K562 (cell line): Measurements from ENCODE around the gene CEP95. TPM values are rescaled to one million over a fixed set of nuclear protein-coding genes. Genes with fewer than 3 reads are reported as not detected.

ENCODE experiments used
- BCL6 ChIP-seq: fragments of 250-450 bp; sonication (Bioruptor Pico); IDR thresholded peaks from 2 replicates; pipeline ENCODE4 v1.4.0; 2020
- BRF1 ChIP-seq: IDR thresholded peaks from 3 replicates; pipeline ENCODE4 v1.6.1; 2011; ENCODE audit warnings: borderline replicate concordance, mild to moderate bottlenecking; ENCODE audit not compliant: insufficient read length; ENCODE audit errors: extremely low read depth
- CBFA2T2 ChIP-seq: fragments of 450-650 bp; conservative IDR thresholded peaks from 2 replicates; pipeline ENCODE4 v1.6.1; 2017; ENCODE audit warnings: mild to moderate bottlenecking
- CHCHD3 ChIP-seq: fragments of 250-450 bp; sonication (Bioruptor Pico); IDR thresholded peaks from 2 replicates; pipeline ENCODE4 v2.1.2; 2022; ENCODE audit warnings: mild to moderate bottlenecking
- DDX20 ChIP-seq: fragments of 450-650 bp; IDR thresholded peaks from 2 replicates; pipeline ENCODE4 v1.6.1; 2016; ENCODE audit warnings: missing genetic modification characterization, low read depth, mild to moderate bottlenecking, missing compliant biosample characterization, moderate library complexity
- E4F1 ChIP-seq: fragments of 250-450 bp; sonication (Bioruptor Pico); IDR thresholded peaks from 2 replicates; pipeline ENCODE4 v1.5.0; 2021; ENCODE audit warnings: mild to moderate bottlenecking, borderline replicate concordance
- HDAC1 ChIP-seq, 2 experiments: fragments of 450-650 bp; IDR thresholded peaks; 2 replicates each; pipeline ENCODE4 v1.6.1; 2016 to 2017; ENCODE audit warnings: inconsistent platforms in 1 of 2, mild to moderate bottlenecking in 1 of 2, moderate library complexity in 1 of 2
- HMG20B ChIP-seq: fragments of 250-450 bp; sonication (Bioruptor Pico); IDR thresholded peaks from 2 replicates; pipeline ENCODE4 v1.5.0; 2021; ENCODE audit warnings: mild to moderate bottlenecking
- LARP7 ChIP-seq: fragments of 450-650 bp; IDR thresholded peaks from 2 replicates; pipeline ENCODE4 v1.6.1; 2016
- NCOA4 ChIP-seq: fragments of 450-650 bp; IDR thresholded peaks from 2 replicates; pipeline ENCODE4 v1.6.1; 2018; ENCODE audit warnings: mild to moderate bottlenecking; ENCODE audit not compliant: partially characterized antibody
- NRF1 ChIP-seq, 2 experiments: fragments of 450-650 bp; IDR thresholded peaks in 1 of 2; conservative IDR thresholded peaks in 1 of 2; 2 replicates each; pipeline ENCODE4 v1.6.1; 2014; ENCODE audit warnings: mild to moderate bottlenecking in 2 of 2
- RBM39 ChIP-seq: fragments of 200-400 bp; formaldehyde crosslinking; optimal IDR thresholded peaks from 2 replicates; pipeline ENCODE3; 2018; ENCODE audit warnings: low read depth, low read length
- SIN3B ChIP-seq: fragments of 450-650 bp; IDR thresholded peaks from 2 replicates; pipeline ENCODE4 v1.6.1; 2017; ENCODE audit warnings: low read depth, mild to moderate bottlenecking, moderate library complexity
- SMAD4 ChIP-seq: fragments of 250-450 bp; sonication (Bioruptor Pico); conservative IDR thresholded peaks from 2 replicates; pipeline ENCODE4 v1.8.0; 2021; ENCODE audit warnings: inconsistent platforms, mild to moderate bottlenecking, moderate library complexity
- SMARCB1 ChIP-seq: IDR thresholded peaks from 2 replicates; pipeline ENCODE4 v1.6.1; 2011; ENCODE audit warnings: improper control_type of control experiment, low read depth; ENCODE audit not compliant: insufficient read length
- TRIM24 ChIP-seq, 2 experiments: fragments of 450-650 bp; IDR thresholded peaks; 2 replicates each; pipeline ENCODE4 v1.6.1; 2016
- U2AF2 ChIP-seq: fragments of 200-400 bp; formaldehyde crosslinking; optimal IDR thresholded peaks from 2 replicates; pipeline ENCODE3; 2017; ENCODE audit warnings: low read depth, mild to moderate bottlenecking, low read length
- ZBTB40 ChIP-seq, 2 experiments: fragments of 450-650 bp in 1 of 2; sonication (generic) in 1 of 2; formaldehyde crosslinking in 1 of 2; IDR thresholded peaks; 2 replicates each; pipeline versions ENCODE4 v1.7.1 to v1.9.0; 2016 to 2022; ENCODE audit warnings: inconsistent platforms in 1 of 2, mild to moderate bottlenecking in 1 of 2, missing genetic modification reagents in 1 of 2
- ZNF354B ChIP-seq: fragments of 250-450 bp; sonication (Bioruptor Pico); IDR thresholded peaks from 2 replicates; pipeline ENCODE4 v1.4.0; 2020
- ZNF41 ChIP-seq: fragments of 250-450 bp; sonication (Bioruptor Pico); conservative IDR thresholded peaks from 2 replicates; pipeline ENCODE4 v1.4.0; 2020; ENCODE audit warnings: mild to moderate bottlenecking
- polyA plus RNA-seq, 8 experiments: library from polyadenylated mRNA; depleted of rRNA in 4 of 8; stranded (reverse) in 5 of 8; unstranded in 3 of 8; fragments of >200 nt; fragmentation: Nextera tagmentation in 2 of 8; fragmentation: Illumina TruSeq in 1 of 8; extraction: Ambion mirVana in 2 of 8; extraction: Trizol in 1 of 8; gene quantifications; 2 replicates each; pipeline versions ENCODE4 v1.2.1 to v1.2.3, GENCODE V29; 2011 to 2014; ENCODE audit warnings: inconsistent platforms in 1 of 8, missing spikeins in 1 of 8
- total RNA-seq, 7 experiments: library from RNA; depleted of rRNA in 6 of 7; stranded (reverse); fragments of >200 nt in 6 of 7; fragmentation: Illumina TruSeq in 2 of 7; extraction: Trizol in 2 of 7; gene quantifications; 2 replicates each; pipeline versions ENCODE4 v1.2.1 to v1.2.3, GENCODE V29; 2011 to 2021; ENCODE audit warnings: low replicate concordance in 1 of 7

Gene CEP95
- total and polyA plus RNA-seq, 9 of the 15 experiments (the other 6 are each of a cell fraction or from before 2014, with no cell fraction given): 26.7 to 80.7 (median 56.9) TPM

GRCh38 chr17:64533784-64534183 is 27.0 kb downstream of the CEP95 start (continued):
- no peak for TF ChIP-seq ZBTB40 (IDR thresholded peaks at IDR 0.05)
- TF ChIP-seq ZBTB40 (CRISPR knock-in tag; IDR thresholded peaks at IDR 0.05): no peak
- TF ChIP-seq ZNF41 (CRISPR knock-in tag): no peak
- TF ChIP-seq LARP7: no peak
- TF ChIP-seq SIN3B: no peak
- no peak for TF ChIP-seq DDX20 (tag)
- 0 out of 4 replicates have a peak, but pooled peaks of 1 of the 2 experiments have one; percentile 8 for TF ChIP-seq TRIM24 (IDR thresholded peaks at IDR 0.05)
- no peak for TF ChIP-seq CHCHD3
- TF ChIP-seq HDAC1 (IDR thresholded peaks at IDR 0.05): peak; percentile 97 to 100
- TF ChIP-seq NCOA4: no peak
- TF ChIP-seq CBFA2T2: peak; percentile 85
- no peak for TF ChIP-seq RBM39
- TF ChIP-seq ZNF354B (CRISPR knock-in tag): no peak
- TF ChIP-seq E4F1 (CRISPR knock-in tag): no peak
- TF ChIP-seq SMAD4: peak; percentile 87
- no peak for TF ChIP-seq BRF1
- no peak for TF ChIP-seq SMARCB1
- TF ChIP-seq NRF1 (conservative IDR thresholded peaks at IDR 0.05 in 1 of 2, IDR thresholded peaks at IDR 0.05 in 1 of 2): no peak
- no peak for TF ChIP-seq HMG20B (CRISPR knock-in tag)
- no peak for TF ChIP-seq BCL6
- TF ChIP-seq U2AF2: no peak
